ENCODE measurements around the gene IL17D. TPM values are rescaled to one million over a fixed set of nuclear protein-coding genes. Genes with fewer than 3 reads are reported as not detected.
A peak's percentile ranks its signal among the peaks of the same experiment; 100 is the strongest.

Gene IL17D
- total RNA-seq, 1 experiment from 2014 or later, result 2.0 TPM

DNA sequence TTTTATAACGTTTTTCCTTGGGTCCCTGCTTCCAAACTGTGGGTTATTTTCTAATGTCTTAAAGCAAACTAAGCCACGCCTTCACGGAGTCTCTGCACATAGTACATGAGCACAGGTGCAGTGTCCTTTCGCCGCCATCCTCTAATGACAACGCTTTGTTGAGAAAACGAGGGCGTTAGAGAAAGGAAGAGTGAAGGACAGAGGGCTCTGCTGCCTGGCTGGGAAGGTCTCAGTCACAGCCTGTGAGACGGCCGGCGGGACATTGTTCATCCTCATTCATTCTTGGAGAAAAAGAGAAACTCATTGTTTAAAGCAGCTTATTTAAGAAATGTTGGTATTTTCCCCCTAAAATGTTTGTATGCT lies 9.5 kb downstream of the IL17D start:
- H3K4me3 ChIP-seq (ENCODE audit: low read depth, low read length, poor library complexity, severe bottlenecking), result peak overlapping the region; percentile 35
- no peak overlapping the region for H3K27ac ChIP-seq (ENCODE audit: low read depth, low read length, poor library complexity, severe bottlenecking)
- TF ChIP-seq, protein P1, sequence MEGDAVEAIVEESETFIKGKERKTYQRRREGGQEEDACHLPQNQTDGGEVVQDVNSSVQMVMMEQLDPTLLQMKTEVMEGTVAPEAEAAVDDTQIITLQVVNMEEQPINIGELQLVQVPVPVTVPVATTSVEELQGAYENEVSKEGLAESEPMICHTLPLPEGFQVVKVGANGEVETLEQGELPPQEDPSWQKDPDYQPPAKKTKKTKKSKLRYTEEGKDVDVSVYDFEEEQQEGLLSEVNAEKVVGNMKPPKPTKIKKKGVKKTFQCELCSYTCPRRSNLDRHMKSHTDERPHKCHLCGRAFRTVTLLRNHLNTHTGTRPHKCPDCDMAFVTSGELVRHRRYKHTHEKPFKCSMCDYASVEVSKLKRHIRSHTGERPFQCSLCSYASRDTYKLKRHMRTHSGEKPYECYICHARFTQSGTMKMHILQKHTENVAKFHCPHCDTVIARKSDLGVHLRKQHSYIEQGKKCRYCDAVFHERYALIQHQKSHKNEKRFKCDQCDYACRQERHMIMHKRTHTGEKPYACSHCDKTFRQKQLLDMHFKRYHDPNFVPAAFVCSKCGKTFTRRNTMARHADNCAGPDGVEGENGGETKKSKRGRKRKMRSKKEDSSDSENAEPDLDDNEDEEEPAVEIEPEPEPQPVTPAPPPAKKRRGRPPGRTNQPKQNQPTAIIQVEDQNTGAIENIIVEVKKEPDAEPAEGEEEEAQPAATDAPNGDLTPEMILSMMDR (conservative IDR thresholded peaks at IDR 0.05; ENCODE audit: low read depth, low read length), result no peak
- no peak for TF ChIP-seq EZH2 (IDR thresholded peaks at IDR 0.05; ENCODE audit: borderline replicate concordance, low read depth, low read length, poor library complexity, severe bottlenecking)
- H3K36me3 ChIP-seq (ENCODE audit: insufficient read depth, low read length, poor library complexity, severe bottlenecking), result no peaks in the 10 kb centered on the region
- no peaks in the 10 kb centered on the region for H3K9me3 ChIP-seq (ENCODE audit: low read depth, low read length, poor library complexity, severe bottlenecking)
- ChIA-PET CTCF (interaction anchor here (0.6 kb wide), 1 partner anchor 9 kb away, joined by 3 read pairs; no protein-coding TSS in a partner anchor), POLR2A (ENCODE audit: low non-redundant PET) (no interaction called here)
- DNase-seq (ENCODE audit: low spot score), result no peak
- no TSS peak for BruUV-seq (replicated peaks)
- H3K27me3 ChIP-seq (replicated peaks; ENCODE audit: insufficient read depth, low read depth, low read length, poor library complexity), result no peaks in the 10 kb centered on the region
- H3K4me1 ChIP-seq (ENCODE audit: insufficient read depth, low read length, poor library complexity, severe bottlenecking), result peaks cover 15% of the 10 kb centered on the region
- intact Hi-C loops (cut with micrococcal nuclease; ENCODE audit: unreplicated experiment), result loop anchor here (1.0 to 5.0 kb wide), 3 partner anchors 115 to 764 kb away; no protein-coding TSS in a partner anchor

DNA sequence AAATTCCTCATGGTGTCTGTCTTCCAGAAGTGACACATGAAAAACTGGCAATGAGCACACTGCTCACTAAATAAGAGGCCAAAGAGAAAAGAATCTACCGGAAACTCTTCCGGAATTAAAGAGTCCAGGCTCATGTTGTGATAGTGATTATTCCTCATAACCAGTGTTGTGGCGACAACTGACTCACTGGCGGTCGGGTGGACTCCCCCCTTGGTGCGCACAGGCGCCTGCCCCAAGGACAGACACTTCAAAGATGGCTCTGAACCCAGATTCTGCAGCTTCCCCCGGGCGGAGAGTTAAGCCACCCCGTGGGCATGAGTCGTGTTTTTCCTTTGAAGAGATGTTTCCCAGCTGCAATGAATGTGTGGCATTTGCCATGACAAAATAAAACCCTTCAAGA lies 10.3 kb downstream of the IL17D start:
- no peak overlapping the region for H3K27ac ChIP-seq (ENCODE audit: low read depth, low read length, poor library complexity, severe bottlenecking)
- intact Hi-C loops (cut with micrococcal nuclease; ENCODE audit: unreplicated experiment), result loop anchor here (1.0 to 5.0 kb wide), 3 partner anchors 115 to 764 kb away; no protein-coding TSS in a partner anchor

DNA sequence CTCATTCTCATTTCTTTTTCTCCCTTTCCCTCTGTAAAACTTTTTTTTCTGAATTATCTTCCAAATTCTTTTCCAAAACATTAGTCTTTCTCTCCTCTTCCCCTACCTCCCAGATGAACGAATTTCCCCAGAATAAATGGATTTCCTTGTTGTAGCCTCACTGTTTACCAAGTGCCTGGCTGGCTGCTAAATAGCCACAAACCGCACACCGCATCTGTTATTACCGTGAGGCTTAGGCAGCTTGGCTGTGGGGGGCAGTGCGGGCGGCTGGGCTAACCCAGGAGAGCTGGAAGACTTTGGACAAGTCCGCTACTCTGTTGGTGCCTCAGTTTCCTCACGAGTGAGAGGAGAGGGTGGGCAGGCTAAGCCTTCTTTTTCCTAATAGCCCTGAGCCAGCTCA lies 10.7 kb downstream of the IL17D start:
- CTCF ChIA-PET, result no interaction called here
- Histone ChIP-seq H3K4me1 (ENCODE audit: insufficient read depth, low read length, poor library complexity, severe bottlenecking) (peaks cover 15% of the 10 kb centered on the region), H3K27me3 (replicated peaks; ENCODE audit: insufficient read depth, low read depth, low read length, poor library complexity) (no peaks in the 10 kb centered on the region), H3K9me3 (ENCODE audit: low read depth, low read length, poor library complexity, severe bottlenecking) (no peaks in the 10 kb centered on the region), H3K4me3 (ENCODE audit: low read depth, low read length, poor library complexity, severe bottlenecking) (no peak overlapping the region), H3K27ac (ENCODE audit: low read depth, low read length, poor library complexity, severe bottlenecking) (no peak overlapping the region), H3K36me3 (ENCODE audit: insufficient read depth, low read length, poor library complexity, severe bottlenecking) (no peaks in the 10 kb centered on the region)
- no TSS peak for BruUV-seq (replicated peaks)
- no peak for DNase-seq (ENCODE audit: low spot score)
- TF ChIP-seq, protein P1 (conservative IDR thresholded peaks at IDR 0.05; ENCODE audit: low read depth, low read length), result no peak
- TF ChIP-seq EZH2 (IDR thresholded peaks at IDR 0.05; ENCODE audit: borderline replicate concordance, low read depth, low read length, poor library complexity, severe bottlenecking), result no peak
- POLR2A ChIA-PET (ENCODE audit: low non-redundant PET), result no interaction called here
- intact Hi-C loops (cut with micrococcal nuclease; ENCODE audit: unreplicated experiment), result loop anchor here (5.0 kb wide), 1 partner anchor 763 kb away; no protein-coding TSS in a partner anchor

More for the DNA sequence above, 10.3 kb downstream of the IL17D start:
- Histone ChIP-seq H3K4me3 (ENCODE audit: low read depth, low read length, poor library complexity, severe bottlenecking) (no peak overlapping the region), H3K36me3 (ENCODE audit: insufficient read depth, low read length, poor library complexity, severe bottlenecking) (no peaks in the 10 kb centered on the region), H3K4me1 (ENCODE audit: insufficient read depth, low read length, poor library complexity, severe bottlenecking) (peaks cover 15% of the 10 kb centered on the region), H3K9me3 (ENCODE audit: low read depth, low read length, poor library complexity, severe bottlenecking) (no peaks in the 10 kb centered on the region), H3K27me3 (replicated peaks; ENCODE audit: insufficient read depth, low read depth, low read length, poor library complexity) (no peaks in the 10 kb centered on the region)
- POLR2A ChIA-PET (ENCODE audit: low non-redundant PET), result no interaction called here
- DNase-seq (ENCODE audit: low spot score), result peak; percentile 44
- no TSS peak for BruUV-seq (replicated peaks)
- CTCF ChIA-PET, result no interaction called here
- TF ChIP-seq, protein P1 (conservative IDR thresholded peaks at IDR 0.05; ENCODE audit: low read depth, low read length), result no peak
- TF ChIP-seq EZH2 (IDR thresholded peaks at IDR 0.05; ENCODE audit: borderline replicate concordance, low read depth, low read length, poor library complexity, severe bottlenecking), result no peak

Measured in A673 (cell line).